ENCODE data around the gene IKZF3.
"Not testable (repeated sequence)": the region's sequence is repeated elsewhere in the genome, so short reads cannot be mapped to it uniquely, and the experiment has no call there.

Gene IKZF3

GRCh38 chr17:39714234-39714633 is 149.9 kb downstream of the IKZF3 start:
- DNase-seq, result no peak

DNA sequence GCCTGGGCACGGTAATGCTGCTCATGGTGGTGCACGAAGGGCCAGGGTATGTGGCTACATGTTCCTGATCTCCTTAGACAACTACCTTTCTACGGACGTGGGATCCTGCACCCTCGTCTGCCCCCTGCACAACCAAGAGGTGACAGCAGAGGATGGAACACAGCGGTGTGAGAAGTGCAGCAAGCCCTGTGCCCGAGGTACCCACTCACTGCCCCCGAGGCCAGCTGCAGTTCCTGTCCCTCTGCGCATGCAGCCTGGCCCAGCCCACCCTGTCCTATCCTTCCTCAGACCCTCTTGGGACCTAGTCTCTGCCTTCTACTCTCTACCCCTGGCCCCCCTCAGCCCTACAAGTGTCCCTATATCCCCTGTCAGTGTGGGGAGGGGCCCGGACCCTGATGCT is 152.3 kb downstream of the IKZF3 start:
- DNase-seq, result no peak

- not testable (repeated sequence) for DNase-seq
Observed at GRCh38 chr17:39711071-39711470, 153.0 kb downstream of the IKZF3 start.

- no peak for DNase-seq
Observed at GRCh38 chr17:39709998-39710964, 153.8 kb downstream of the IKZF3 start.

DNA sequence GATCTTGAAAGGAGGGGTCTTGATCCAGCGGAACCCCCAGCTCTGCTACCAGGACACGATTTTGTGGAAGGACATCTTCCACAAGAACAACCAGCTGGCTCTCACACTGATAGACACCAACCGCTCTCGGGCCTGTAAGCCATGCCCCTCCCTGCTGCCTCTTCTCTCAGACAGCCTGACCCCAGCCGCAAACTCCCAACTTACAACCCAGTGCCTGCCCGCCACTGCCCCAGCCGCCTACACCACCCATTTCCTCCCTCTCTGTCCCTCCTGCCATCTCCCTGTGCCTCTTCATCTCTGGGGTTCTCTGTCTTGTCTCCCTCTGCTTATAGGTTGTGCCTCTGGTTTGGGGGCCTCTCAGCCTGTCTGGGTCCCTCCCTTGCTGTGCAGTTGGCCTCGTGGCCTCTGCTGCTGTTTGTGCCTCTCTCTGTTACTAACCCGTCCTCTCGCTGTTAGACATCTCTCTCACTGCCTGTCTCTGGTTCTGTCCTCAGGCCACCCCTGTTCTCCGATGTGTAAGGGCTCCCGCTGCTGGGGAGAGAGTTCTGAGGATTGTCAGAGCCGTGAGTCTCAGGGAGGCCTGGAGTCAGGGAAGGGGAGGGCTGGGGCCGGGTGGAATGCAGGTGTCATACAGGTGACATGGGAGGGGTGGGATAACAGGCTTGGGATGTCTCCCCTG is 154.7 kb downstream of the IKZF3 start:
- no peak for DNase-seq
